NCI-H2029 treated with DMSO at 0.1 percent for 48 hours (cell line): ENCODE measurements around the gene MXI1.
A peak's percentile ranks its signal among the peaks of the same experiment; 100 is the strongest.

Experiments
- DNase-seq: peaks from one replicate; lab custom pipeline; 2025; lab: John Stamatoyannopoulos, UW

MXI1 gene

GRCh38 chr10:110207011-110207804 is at the start of gene MXI1:
MXI1 (plus strand) TSS chr10:110207605; CDS start chr10:110207809, 204 bp downstream.
- DNase-seq: no peak

DNA sequence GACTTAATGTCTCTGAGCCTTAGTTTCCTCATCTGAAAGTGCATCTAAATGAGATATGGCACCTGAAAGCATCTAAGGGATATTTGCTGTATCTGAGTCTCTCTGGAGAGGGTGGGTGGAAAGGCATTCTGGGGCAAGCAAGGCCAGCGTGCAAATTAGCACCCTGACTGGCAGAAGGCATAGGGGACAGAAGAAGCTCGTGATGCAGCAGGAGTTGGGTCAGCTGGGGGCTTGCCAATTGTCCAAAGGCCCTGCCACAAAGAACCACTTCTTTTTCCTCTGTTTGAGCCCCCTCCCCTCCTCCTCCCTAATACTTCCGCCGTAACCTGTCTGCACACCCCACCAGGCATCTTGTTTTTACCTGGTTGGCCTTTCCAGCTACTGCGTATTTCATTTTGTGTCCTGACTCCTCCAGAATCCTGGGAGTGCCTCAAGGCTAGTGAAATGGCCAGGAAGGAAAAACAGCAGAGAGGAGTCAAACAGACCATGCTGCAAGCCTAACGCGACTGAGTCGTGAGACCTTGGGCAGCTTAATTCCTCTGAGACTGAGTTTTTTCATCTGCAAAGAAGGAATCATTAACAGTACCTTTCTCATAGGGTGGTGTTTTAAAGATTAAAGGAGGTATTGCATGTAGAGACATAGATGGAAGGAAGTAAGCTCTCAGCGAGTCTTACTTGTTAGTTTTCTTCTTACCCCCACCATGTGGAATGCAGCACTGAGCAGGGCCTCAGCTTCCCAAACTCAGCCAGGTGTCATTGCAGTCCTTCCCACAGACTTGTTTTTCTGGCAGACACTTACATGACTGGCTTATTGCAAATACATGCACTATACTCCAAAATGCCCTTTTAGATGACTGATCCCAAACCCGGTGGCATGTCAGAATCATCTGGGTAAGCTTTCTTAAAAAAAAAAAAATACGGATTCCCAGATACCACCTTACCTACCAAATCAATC is 49.1 kb upstream of the MXI1 start:
- no peak for DNase-seq

- DNase-seq: no peak
These were observed 47.3 kb upstream of the MXI1 start for GRCh38 chr10:110160081-110160480.

DNA sequence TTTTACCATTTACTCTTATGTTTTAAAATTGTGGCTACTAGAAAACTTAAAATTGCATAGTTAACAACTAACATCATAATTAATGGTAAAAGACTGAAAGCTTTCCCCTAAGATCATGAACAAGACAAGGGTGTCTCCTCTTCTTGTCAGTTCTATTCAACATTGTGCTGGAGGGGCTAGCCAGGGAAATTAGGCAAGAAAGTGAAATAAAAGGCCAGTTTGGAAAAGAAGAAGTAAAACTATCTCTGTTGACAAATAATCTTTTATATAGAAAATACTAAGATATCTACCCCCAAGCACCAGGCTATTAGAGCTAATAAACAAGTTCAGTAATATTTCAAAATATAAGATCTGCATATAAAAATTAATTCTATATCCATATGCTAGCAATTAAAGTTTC is 46.9 kb upstream of the MXI1 start:
- DNase-seq: no peak

DNA sequence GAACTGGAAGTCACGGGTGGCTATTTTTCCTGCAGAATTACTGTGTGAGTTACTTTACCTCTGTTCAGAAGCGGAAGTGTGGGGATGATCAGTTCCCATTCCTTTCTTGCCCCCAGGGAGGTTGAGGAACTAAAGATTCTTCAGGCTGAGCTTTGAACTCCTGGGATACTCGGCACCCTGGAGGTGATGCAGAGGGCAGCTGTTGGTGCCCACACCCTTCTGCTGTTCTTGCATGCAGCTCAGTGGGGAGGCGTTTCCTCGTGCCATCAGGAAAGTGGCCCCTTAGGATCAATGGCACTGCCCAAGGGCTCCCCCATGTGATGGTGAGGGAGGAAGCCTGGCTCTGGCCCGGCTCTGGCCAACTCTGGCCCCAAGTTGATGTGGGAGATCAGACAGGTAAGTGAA is 44.7 kb upstream of the MXI1 start:
- DNase-seq: no peak

DNA sequence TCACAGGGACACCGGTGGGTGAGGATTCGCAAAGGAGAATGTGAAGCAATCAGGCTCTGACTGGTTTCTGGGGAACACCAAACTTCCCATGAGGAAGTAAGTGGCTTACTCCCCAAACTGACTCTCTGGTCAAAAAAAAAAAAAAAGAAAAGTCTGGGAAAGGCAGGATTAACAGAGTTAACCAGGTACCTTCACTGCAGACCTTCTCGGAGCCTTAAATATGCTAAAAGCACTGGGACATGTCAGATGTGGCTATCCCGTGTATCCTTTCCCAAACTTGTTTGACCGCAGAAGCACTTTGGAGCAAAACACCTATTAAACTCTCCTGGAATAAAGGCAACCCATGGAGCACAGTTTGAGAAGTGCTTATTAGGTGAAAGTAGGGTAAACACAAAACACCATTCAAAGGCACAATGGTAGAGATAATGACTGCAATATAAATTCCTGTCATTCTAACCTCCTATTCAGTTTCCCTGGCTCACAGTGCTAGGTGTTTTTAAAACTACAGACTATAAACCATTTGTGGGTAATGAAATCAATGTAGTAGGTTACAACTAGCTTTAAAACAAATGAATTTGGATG is 44.1 kb upstream of the MXI1 start:
- no peak for DNase-seq

DNA sequence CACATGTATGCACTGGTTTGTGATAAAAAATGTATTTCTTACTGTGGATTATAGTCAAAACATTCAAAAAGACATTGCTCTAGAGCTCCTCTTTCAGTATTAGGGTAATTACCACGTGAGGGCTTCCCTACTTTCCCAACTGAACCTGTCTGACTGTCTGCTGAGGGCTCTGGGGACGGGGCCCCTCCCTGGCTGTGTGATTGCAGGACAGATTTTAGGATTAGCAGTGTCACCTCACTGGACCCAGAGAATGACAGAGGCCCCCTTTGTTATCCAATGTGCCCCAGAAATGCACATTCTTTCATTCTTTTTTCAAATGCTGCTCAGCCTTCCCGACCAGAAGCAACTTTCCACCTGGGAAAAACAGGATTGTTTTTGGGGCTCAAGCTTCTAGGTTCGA is 43.6 kb upstream of the MXI1 start:
- DNase-seq: no peak

DNA sequence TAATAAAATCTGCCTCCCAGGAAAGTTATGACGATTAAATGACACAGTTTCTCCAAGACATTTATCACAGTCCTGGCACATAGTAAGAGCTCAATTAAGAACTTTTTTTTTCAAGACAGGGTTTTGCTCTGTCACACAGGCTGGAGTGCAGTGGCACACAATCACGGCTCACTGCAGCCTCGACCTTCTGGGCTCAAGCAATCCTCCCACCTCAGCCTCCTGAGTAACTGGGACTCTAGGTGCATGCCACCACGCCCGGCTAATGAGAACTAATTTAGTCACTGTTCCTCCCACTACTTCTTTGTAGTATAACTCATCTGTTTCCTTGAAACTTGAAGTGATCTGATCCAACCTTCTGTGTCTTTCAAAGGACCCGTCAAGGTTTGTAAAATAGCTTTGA is 42.2 kb upstream of the MXI1 start:
- DNase-seq: no peak

DNA sequence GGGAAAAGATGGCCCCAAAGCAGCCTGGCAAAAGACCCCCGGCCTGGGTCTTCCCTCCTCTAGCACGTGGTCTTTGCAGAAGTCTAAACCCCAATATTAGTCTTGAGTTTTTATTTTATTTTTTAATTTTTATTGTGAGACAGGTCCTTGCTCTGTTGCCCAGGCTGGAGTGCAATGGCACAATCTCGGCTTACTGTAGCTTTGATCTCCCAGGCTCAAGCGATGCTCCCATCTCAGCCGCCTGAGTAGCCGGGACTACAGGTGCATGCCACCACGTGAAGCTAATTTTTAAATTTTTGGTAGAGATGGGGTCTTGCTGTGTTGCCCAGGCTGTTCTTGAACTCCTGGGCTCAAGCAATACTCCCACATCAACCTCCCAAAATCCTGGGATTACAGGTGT is 40.3 kb upstream of the MXI1 start:
- DNase-seq: no peak

GRCh38 chr10:110168601-110169481 is 38.6 kb upstream of the MXI1 start:
- no peak for DNase-seq

- DNase-seq: no peak
These were observed 37.8 kb upstream of the MXI1 start for GRCh38 chr10:110169586-110169985.

DNA sequence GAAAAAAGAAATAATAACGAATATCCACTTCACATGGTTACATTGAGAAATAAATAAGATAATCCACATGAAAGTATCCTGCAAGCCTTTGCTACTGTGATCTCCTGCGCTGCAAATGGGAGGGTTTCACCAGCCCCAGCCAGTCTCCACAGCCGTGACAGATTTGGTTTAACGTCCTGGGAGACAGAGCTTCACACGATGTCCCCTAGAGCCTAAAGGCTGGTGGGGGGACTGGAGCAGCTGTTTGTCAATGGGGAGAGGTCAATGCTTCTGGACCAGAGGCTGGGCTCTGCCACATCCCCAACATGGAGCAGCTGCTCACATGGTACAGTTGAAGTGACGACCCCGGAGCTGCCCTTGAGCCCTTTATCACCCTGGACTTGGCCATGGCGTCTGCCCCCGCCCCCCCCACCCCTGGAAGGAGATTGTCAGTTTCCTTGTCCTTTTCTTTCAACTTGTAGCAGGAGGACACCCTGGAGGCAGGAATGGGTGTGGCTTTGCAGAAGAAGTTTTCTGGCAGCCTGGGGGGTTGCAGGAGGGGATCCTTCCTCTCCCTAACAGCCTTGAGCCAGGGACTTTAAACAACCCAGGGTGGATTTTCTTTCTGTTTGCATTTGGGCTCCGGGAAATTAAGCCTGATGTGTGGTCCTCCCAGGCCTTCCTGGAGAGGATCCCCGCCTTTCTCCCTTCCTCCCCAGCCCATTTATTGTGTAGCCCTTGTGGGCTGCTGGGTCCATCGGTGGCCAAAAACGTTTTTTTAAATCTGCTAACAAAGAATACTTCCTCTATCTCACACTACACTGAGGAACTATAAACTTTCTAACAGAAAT is 37.0 kb upstream of the MXI1 start:
- DNase-seq: no peak

DNA sequence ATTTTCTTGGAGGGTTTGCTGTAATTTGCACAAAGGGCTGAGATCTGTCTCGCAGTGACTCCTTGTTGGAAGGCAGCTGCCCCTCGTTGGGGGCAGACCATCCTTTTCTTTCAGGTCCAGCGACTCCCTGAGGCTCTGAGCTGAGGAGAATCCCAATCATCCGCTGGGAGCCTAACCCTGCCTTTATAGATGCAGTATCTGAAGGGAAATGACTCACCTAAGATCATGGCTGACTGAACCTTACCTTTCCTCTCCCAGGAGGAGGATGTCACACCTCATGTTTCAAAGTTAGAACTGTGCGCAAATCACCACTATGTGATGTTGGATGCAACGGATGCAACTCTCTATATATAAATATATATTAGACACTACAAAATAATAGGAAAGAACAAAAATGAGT is 36.4 kb upstream of the MXI1 start:
- no peak for DNase-seq

GRCh38 chr10:110172155-110172554 is 35.2 kb upstream of the MXI1 start:
- no peak for DNase-seq

GRCh38 chr10:110174201-110174600 is 33.2 kb upstream of the MXI1 start:
- DNase-seq: peak; percentile 88

- no peak for DNase-seq
These were observed 32.6 kb upstream of the MXI1 start for GRCh38 chr10:110174816-110175215.

GRCh38 chr10:110175406-110175805 is 32.0 kb upstream of the MXI1 start:
- DNase-seq: no peak

GRCh38 chr10:110176141-110177030 is 31.0 kb upstream of the MXI1 start:
- no peak for DNase-seq

DNA sequence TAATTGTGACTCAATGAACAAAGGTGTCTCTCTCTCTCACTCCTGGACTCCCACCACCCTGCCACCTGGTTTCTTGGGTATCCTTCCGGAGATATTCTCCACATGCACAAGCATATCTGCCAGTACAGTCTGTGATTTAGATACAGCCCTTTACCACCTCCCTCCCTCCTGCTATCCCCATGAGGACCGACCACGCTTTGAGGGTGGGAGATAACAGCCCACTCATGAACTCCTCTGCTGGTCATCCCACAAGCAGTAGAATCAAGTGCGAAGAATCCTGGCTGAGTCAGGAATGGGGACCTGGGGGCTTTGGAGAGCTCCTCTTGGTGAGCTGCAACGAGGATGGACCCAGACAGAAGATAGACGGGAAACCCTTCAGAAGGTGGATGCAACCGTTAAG is 28.2 kb upstream of the MXI1 start:
- no peak for DNase-seq

DNA sequence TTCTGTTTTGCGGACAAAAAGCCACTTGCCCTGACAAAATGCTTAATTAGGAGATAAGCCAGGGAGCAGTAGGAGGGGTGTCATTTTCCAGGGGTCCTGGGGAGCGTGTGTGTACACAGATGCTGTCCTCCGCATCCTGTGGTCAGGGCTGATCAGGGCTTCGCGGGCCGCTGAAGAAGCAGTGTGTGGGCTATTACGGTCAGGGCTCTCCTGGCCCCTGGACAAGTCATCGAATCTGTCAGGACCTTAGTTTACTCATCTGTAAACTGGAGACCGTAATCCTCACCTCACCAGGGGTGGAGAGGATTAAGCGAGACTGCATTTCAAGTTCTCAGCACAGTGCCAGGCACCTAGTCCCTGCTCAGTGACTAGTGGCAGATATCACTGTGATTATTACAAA is 26.0 kb upstream of the MXI1 start:
- DNase-seq: no peak
